ENCODE data around the gene PRDX2. TPM values are rescaled to one million over a fixed set of nuclear protein-coding genes. Genes with fewer than 3 reads are reported as not detected.

PRDX2 gene
- total and polyA plus RNA-seq, 10 of the 15 experiments (the other 5 are each of a cell fraction or from before 2014, with no cell fraction given): 93.0 to 812 (median 344) TPM

GRCh38 chr19:12778017-12778904 is 23.3 kb downstream of the PRDX2 start (continued):
- TF ChIP-seq IRF3 (IDR thresholded peaks at IDR 0.05) (no peak), FOXK2 (IDR thresholded peaks at IDR 0.05) (no peak), KLF5 (IDR thresholded peaks at IDR 0.05; ENCODE audit: partially characterized antibody) (no peak), EED (IDR thresholded peaks at IDR 0.05; ENCODE audit: low read depth) (peak; percentile 90), ZBTB40 (IDR thresholded peaks at IDR 0.05; ENCODE audit: borderline replicate concordance) (no peak; the same call in 1 of the 2 replicates), MYC (IDR thresholded peaks at IDR 0.05; ENCODE audit: insufficient read depth, insufficient read length, insufficient replicate concordance, low read length, severe bottlenecking) (no peak), BCLAF1 (IDR thresholded peaks at IDR 0.05) (no peak), ZNF622 (IDR thresholded peaks at IDR 0.05) (no peak), USF1 (IDR thresholded peaks at IDR 0.05; ENCODE audit: borderline replicate concordance, extremely low read length, insufficient read depth, low read depth, low read length) (no peak), HDGF (IDR thresholded peaks at IDR 0.05) (0 out of 2 replicates have a peak, but pooled peaks have one; percentile 17), SMC3 (IDR thresholded peaks at IDR 0.05; ENCODE audit: borderline replicate concordance, low read length) (no peak), NR2F1 (conservative IDR thresholded peaks at IDR 0.05) (no peak), E2F4 (IDR thresholded peaks at IDR 0.05; ENCODE audit: low read depth, low read length) (no peak), STAT3 (IDR thresholded peaks at IDR 0.05; ENCODE audit: low read depth, low read length) (no peak), BACH1 (IDR thresholded peaks at IDR 0.05; ENCODE audit: borderline replicate concordance) (peak; percentile 10; the same call in 1 of the 2 replicates), LARP7 (IDR thresholded peaks at IDR 0.05) (0 out of 2 replicates have a peak, but pooled peaks have one; percentile 46)
- TF ChIP-seq, protein P1, sequence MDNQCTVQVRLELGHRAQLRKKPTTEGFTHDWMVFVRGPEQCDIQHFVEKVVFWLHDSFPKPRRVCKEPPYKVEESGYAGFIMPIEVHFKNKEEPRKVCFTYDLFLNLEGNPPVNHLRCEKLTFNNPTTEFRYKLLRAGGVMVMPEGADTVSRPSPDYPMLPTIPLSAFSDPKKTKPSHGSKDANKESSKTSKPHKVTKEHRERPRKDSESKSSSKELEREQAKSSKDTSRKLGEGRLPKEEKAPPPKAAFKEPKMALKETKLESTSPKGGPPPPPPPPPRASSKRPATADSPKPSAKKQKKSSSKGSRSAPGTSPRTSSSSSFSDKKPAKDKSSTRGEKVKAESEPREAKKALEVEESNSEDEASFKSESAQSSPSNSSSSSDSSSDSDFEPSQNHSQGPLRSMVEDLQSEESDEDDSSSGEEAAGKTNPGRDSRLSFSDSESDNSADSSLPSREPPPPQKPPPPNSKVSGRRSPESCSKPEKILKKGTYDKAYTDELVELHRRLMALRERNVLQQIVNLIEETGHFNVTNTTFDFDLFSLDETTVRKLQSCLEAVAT (IDR thresholded peaks at IDR 0.05): no peak

Measured in GM12878 (cell line).